Medulla oblongata (tissue), 1 donor: ENCODE results near the gene EML5.

Experiments
- DNase-seq: peaks from one replicate; pipeline ENCODE4 v3.0.0-alpha.2; 2015; ENCODE audit errors: extremely low spot score

EML5 gene

GRCh38 chr14:88710709-88711108 is 82.0 kb downstream of the EML5 start:
- no peak for DNase-seq

DNA sequence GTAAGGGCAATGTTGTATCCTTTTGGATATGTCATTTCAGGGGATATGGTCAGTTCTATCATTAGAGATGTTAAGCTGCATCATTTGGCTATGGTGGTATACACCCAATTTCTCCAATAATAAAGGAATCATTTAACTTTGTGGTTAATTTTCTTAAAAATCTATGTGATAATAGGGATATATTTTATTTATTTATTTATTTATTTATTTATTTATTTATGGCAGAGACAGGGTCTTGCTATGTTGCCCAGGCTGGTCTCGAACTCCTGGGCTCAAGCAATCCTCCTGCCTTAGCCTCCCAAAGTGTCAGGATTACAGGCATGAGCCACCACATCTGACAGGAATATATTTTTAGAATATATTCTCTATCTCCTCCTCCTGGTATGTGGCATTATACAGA is 85.7 kb downstream of the EML5 start:
- no peak for DNase-seq

- DNase-seq, result no peak
Measured at GRCh38 chr14:88706425-88706824, 86.3 kb downstream of the EML5 start.

DNA sequence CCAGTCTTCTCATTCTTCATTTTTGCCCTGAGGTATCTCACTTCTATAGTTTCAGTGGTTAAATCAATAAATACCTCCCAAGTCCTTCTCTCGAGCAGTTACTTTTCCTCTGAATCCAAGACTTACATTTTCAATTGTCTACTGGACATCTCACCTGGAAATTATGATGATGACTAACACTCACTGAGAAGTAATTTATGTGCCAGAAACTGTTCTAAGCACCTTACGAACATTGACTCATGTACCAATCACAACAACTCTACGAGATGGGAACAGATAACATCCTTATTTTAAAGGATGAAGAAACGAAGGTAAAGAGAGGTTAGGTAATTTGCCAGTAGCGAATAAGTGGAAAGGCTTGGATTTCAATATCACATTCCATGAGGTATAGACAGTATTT is 94.1 kb downstream of the EML5 start:
- no peak for DNase-seq

DNA sequence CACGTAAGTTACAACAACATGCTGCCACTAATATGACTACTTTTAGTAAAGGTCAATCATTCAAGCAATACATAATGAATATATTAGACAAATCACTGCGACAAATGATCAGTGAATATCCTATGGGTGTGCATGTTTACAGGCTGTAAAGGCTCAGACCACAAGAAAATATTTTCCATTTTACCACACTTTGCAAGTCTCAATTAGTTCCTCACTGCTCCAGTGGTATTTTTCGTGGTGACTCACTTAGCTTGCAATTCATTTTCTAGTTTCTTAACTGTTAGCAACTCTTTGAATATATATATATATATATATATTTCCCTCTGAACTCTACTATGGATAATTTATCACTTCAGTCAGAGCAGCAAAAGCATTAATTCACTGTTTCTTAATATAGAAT is 96.9 kb downstream of the EML5 start:
- no peak for DNase-seq

- DNase-seq, result no peak
Measured at GRCh38 chr14:88688386-88688785, 104.4 kb downstream of the EML5 start.

- DNase-seq, result no peak
Measured at GRCh38 chr14:88683119-88683518, 109.6 kb downstream of the EML5 start.

GRCh38 chr14:88682495-88683114 is 110.1 kb downstream of the EML5 start:
- no peak for DNase-seq

DNA sequence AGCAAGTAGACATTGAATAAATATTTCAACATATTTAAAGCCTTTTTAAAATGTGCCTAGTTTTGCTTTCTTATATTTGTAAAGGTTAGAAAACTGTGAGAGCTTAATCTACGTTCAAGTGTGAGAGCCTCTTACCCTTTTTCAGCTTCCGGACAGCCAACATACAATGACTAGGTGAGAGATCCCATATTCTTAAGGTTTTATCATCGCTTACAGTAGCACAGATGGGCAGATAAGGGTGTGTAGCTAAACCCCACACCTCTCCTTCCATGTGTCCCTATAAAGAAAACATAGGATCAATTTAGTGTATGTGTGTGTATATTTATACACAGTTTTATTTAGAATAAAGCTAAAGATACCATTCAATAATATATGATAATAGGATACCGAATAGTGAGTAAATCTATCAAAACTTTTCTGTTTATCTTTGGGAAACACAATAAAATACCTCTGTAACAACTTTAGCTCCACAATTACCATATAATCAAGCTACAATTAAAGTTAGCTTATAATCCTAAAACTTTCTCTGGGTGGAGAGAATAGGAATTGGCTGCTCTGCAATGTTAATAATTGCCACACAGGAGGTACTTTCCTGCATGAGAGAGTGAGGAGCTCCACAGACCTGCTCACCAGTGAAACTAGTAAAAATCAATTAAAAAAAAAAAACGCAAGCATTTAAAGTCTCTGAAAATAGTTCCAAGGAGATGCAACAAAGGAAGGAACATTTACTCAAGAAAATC is 110.8 kb downstream of the EML5 start:
- no peak for DNase-seq

DNA sequence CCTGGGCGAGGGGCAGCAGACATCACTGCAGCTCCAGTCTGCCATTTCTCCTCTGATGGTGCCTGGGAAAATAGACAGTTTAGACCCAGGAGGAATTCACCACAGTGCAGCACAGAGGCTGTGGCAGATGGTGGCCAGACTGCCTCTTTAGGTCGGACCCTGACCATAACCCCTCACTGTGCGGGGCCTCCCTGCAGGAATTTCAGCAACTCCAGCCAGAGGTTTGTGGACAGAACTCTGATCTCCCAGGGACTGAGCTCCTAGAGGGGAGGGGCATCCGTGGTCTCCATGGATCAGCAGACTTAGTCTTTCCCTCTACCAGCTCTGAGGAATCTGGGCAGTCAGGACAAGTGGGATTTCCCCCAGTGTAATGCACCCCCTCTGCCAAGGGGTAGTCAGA is 123.4 kb downstream of the EML5 start:
- no peak for DNase-seq

DNA sequence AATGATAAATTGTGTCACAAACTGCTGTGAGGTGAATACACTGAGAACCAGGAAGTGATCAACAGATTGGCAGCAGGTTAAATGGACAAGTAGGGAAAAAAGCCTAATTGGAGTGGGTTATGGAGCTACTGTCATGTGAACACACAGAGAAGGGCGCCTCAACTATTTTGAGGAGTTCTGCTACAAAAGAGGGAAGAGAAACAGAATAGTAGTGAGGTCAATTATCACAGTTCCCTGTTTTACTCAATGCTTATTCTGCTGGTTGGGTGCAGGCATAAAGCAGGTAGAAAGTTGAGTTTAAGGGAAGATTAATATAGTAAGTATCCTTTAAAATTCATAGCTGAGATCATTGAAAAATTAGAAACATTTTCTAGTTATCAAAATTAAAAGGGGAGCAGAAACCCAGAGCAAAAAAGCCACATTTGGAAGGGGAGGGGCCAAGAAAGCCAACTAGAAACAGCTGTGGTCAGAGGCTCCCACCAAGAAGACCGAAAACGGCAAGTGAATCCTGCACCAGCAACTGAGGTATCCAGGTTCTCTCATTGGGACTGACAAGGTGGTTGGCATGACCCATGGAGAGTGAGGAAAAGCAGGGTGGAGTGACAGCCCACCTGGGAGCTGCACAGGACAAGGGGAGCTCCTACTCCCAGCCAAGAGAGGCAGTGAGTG is 124.2 kb downstream of the EML5 start:
- peak; percentile 70 for DNase-seq

GRCh38 chr14:88667555-88668273 is 125.0 kb downstream of the EML5 start:
- DNase-seq, result peak; percentile 94

DNA sequence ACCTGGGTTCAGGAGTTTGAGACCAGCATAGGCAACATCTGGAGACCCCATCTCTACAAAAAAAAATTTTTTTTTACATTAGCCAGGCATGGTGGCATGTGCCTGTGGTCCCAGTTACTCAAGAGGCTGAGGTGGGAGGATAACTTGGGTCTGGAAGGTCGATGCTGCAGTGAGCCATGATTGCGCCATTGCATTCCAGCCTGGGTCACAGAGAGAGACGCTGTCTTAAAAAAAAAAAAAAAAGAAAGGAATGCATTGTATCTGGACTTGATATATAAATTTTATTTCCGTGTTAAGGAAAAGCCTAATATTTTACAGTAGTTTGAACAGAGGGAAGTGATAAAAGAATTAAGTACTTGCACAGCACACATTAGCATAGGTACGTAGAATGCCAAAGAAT is 132.7 kb downstream of the EML5 start:
- DNase-seq, result no peak

- no peak for DNase-seq
Measured at GRCh38 chr14:88639221-88639620, 153.5 kb downstream of the EML5 start.

- no peak for DNase-seq
Measured at GRCh38 chr14:88632512-88632911, 160.2 kb downstream of the EML5 start.

- no peak for DNase-seq
Measured at GRCh38 chr14:88631091-88631490, 161.7 kb downstream of the EML5 start.

- DNase-seq, result no peak
Measured at GRCh38 chr14:88630565-88630964, 162.2 kb downstream of the EML5 start.

GRCh38 chr14:88628462-88628861 is 164.3 kb downstream of the EML5 start:
- no peak for DNase-seq

DNA sequence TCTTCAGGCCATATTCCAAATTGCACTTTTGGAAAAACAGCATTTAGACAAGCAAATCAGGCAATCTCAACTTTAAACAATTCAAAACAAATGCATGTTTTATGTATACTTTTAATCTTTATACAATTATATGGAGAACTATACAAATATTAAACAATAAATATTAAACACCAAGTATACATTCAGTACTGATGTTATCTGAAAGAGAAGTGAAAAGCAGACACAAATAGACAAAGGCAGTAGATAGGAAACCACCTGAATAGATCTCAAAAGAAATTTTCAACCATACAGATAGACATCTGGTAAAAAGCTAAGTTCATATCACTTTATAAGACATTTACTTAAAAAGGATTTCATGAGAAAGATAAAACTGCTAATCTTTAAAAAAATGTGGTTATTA is 164.7 kb downstream of the EML5 start:
- DNase-seq, result no peak

DNA sequence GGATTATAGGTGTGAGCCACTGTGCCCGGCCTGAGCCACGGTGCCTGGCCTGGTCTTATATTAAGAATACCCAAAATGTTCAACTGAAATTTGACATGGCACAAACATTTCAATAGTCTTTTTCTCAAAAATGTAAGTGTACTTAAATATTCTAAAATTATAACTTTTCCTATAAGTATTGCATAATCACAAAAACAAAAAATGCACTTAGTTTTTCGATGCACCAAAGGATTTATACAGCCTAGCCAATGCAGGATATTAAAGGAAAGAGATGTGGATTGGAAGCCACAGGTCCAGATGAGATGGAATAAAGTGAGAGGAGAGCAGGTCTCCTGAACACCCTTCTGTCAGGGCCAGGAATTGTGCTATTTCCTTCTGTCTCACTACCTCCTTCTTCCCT is 167.1 kb downstream of the EML5 start:
- DNase-seq, result no peak

- DNase-seq, result no peak
Measured at GRCh38 chr14:88621100-88621499, 171.7 kb downstream of the EML5 start.

DNA sequence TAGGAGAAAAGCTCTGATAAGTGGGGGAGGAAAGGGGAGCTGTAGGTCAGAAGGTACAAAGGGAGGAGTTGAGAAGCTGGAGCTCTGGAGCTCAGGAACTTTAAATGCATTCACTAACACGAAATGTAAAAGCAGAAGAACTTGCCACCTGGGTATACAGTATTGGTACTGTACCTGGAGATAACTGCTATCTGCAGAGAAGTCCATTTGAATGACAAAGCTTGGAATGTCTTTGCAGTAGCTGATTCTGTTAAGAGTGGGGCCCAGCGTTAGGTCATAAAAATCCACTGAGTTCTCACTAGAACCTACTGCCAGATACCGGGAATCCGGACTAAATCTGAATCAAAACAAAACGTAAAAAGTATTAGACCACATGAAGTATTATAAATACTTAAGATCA is 174.3 kb downstream of the EML5 start:
- no peak for DNase-seq

DNA sequence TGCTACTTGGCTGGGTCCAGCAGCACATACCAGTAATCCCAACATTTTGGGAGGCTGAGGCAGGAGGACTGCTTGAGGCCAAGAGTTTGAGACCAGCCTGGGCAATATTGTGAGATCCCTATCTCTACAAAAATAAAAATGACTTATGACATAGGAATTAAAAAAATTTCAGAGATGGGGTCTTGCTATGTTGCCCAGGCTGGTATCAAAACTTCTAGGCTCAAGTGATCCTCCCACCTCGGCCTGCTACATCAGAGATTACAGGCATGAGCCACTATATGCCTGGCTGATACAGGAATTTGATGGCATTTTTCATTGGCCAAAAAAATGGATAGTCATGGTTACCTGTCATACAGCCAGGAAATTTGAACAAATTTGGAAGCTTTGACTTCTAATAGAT is 175.3 kb downstream of the EML5 start:
- no peak for DNase-seq
